ENCODE measurements around the gene SAC3D1.

The SAC3D1 gene

GRCh38 chr11:65026810-65027209 is 14.2 kb upstream of the SAC3D1 start:
- no peak for DNase-seq (ENCODE audit: low read depth)

- DNase-seq (ENCODE audit: low read depth) = peak; percentile 75
Measured at GRCh38 chr11:65027213-65028067, 13.6 kb upstream of the SAC3D1 start, which contains the start of gene SNX15. Gene SNX15 (plus strand): TSS chr11:65027439. CDS start chr11:65027538, 99 bp downstream.

- no peak for DNase-seq (ENCODE audit: low read depth)
Measured at GRCh38 chr11:65032216-65032615, 8.8 kb upstream of the SAC3D1 start.

GRCh38 chr11:65034423-65034822 is 6.6 kb upstream of the SAC3D1 start:
- DNase-seq (ENCODE audit: low read depth) = no peak

- no peak for DNase-seq (ENCODE audit: low read depth)
Measured at GRCh38 chr11:65035579-65035978, 5.4 kb upstream of the SAC3D1 start.

- no peak for DNase-seq (ENCODE audit: low read depth)
Measured at GRCh38 chr11:65036931-65037330, 4.1 kb upstream of the SAC3D1 start.

GRCh38 chr11:65040520-65040846 is 527 bp upstream of the SAC3D1 start:
- DNase-seq (ENCODE audit: low read depth) = no peak

- no peak for DNase-seq (ENCODE audit: low read depth)
Measured at GRCh38 chr11:65042891-65043290, 1.9 kb downstream of the SAC3D1 start.

GRCh38 chr11:65043881-65044501 is 3.0 kb downstream of the SAC3D1 start:
- no peak for DNase-seq (ENCODE audit: low read depth)

- DNase-seq (ENCODE audit: low read depth) = no peak
Measured at GRCh38 chr11:65045061-65045460, 4.1 kb downstream of the SAC3D1 start.

GRCh38 chr11:65045728-65046127 is 4.7 kb downstream of the SAC3D1 start:
- no peak for DNase-seq (ENCODE audit: low read depth)

GRCh38 chr11:65047581-65048422 is 6.8 kb downstream of the SAC3D1 start:
- no peak for DNase-seq (ENCODE audit: low read depth)

- DNase-seq (ENCODE audit: low read depth) = no peak
Measured at GRCh38 chr11:65051398-65051858, 10.4 kb downstream of the SAC3D1 start.

GRCh38 chr11:65053827-65054508 is 13.0 kb downstream of the SAC3D1 start:
- no peak for DNase-seq (ENCODE audit: low read depth)

GRCh38 chr11:65055538-65055937 is 14.5 kb downstream of the SAC3D1 start:
- no peak for DNase-seq (ENCODE audit: low read depth)

- no peak for DNase-seq (ENCODE audit: low read depth)
Measured at GRCh38 chr11:65056999-65057398, 16.0 kb downstream of the SAC3D1 start.

GRCh38 chr11:65057526-65057925 is 16.5 kb downstream of the SAC3D1 start:
- no peak for DNase-seq (ENCODE audit: low read depth)

GRCh38 chr11:65058012-65058411 is 17.0 kb downstream of the SAC3D1 start:
- no peak for DNase-seq (ENCODE audit: low read depth)

GRCh38 chr11:65058419-65059054 is 17.5 kb downstream of the SAC3D1 start, which contains the start of gene NAALADL1:
Gene NAALADL1 (minus strand): TSS chr11:65058553. CDS start chr11:65058521, 32 bp downstream.
- DNase-seq (ENCODE audit: low read depth) = no peak

- no peak for DNase-seq (ENCODE audit: low read depth)
Measured at GRCh38 chr11:65059523-65059922, 18.5 kb downstream of the SAC3D1 start.
